GM12878 (cell line): ENCODE data around the gene WBP2NL. TPM values are rescaled to one million over a fixed set of nuclear protein-coding genes. Genes with fewer than 3 reads are reported as not detected.

Experiments used
- ATAC-seq: fragments of 200-7000 bp; cut with Tn5 transposase; 3 replicates; pipeline ENCODE4 v1.9.1; 2020; ENCODE audit warnings: mild to moderate bottlenecking, moderate library complexity
- BruUV-seq: library from RNA; stranded (reverse); fragments of 400-500 nt; replicated peaks from 2 replicates; lab custom pipeline; 2021; lab: Mats Ljungman, UMichigan
- CTCF ChIA-PET: fragments of 300-600 bp; sonication (Branson Sonifier 250); formaldehyde crosslinking; extraction: SDS; loops from one replicate; lab custom pipeline; 2021; ENCODE audit warnings: inconsistent platforms; lab: Yijun Ruan, JAX
- POLR2A ChIA-PET: fragments of 350-600 bp; formaldehyde crosslinking; extraction: SDS; loops from one replicate; lab custom pipeline; 2021; ENCODE audit warnings: inconsistent platforms; lab: Charles Lee
- RAD21 ChIA-PET: fragments of 300-600 bp; sonication (Branson Sonifier 250); formaldehyde crosslinking; loops from one replicate; lab custom pipeline; 2023; ENCODE audit warnings: antibody characterized with exemption; ENCODE audit not compliant: unreplicated experiment; lab: Charles Lee
- SMC1A ChIA-PET: fragments of 300-600 bp; sonication (Branson Sonifier 250); formaldehyde crosslinking; loops from one replicate; lab custom pipeline; 2023; ENCODE audit not compliant: unreplicated experiment, uncharacterized antibody; lab: Charles Lee
- DNase-seq: peaks from one replicate; pipeline ENCODE4 v3.0.0-alpha.2; 2011; ENCODE audit warnings: low read depth, low spot score
- FAIRE-seq: peaks from 3 replicates; lab custom pipeline; 2011; peaks lifted over from hg19 to GRCh38; lab: Jason Lieb, UNC
- H2AFZ ChIP-seq: 2 replicates; pipeline ENCODE4 v1.6.0; 2011; ENCODE audit warnings: low read depth, low read length, control low read depth; ENCODE audit not compliant: control insufficient read depth
- H3K27ac ChIP-seq: 2 replicates; pipeline ENCODE4 v1.5.1; 2011; ENCODE audit warnings: control low read depth; ENCODE audit not compliant: control insufficient read depth, insufficient read depth
- H3K27me3 ChIP-seq, 2 experiments: replicated peaks in 1 of 2; 2 replicates each; pipeline versions ENCODE4 v1.6.0 to v1.6.1; 2011; ENCODE audit warnings: low read length in 1 of 2; ENCODE audit not compliant: control insufficient read depth in 2 of 2, insufficient read depth in 2 of 2
- H3K36me3 ChIP-seq, 2 experiments: 2 replicates each; pipeline ENCODE4 v1.5.1; 2011; ENCODE audit warnings: low read length in 1 of 2; ENCODE audit not compliant: control insufficient read depth in 2 of 2, insufficient read depth in 2 of 2
- H3K4me1 ChIP-seq: 2 replicates; pipeline ENCODE4 v1.6.1; 2011; ENCODE audit warnings: mild to moderate bottlenecking, low read length, moderate library complexity, mixed read lengths; ENCODE audit not compliant: control insufficient read depth, insufficient read depth
- H3K4me2 ChIP-seq: 2 replicates; pipeline ENCODE4 v1.6.0; 2011; ENCODE audit warnings: control low read depth; ENCODE audit not compliant: control insufficient read depth, insufficient read depth
- H3K4me3 ChIP-seq: fragments of 200-600 bp; sonication (generic); 2 replicates; pipeline ENCODE4 v1.5.1; 2016
- H3K79me2 ChIP-seq: 2 replicates; pipeline ENCODE4 v1.6.0; 2011; ENCODE audit warnings: low read length; ENCODE audit not compliant: control insufficient read depth, insufficient read depth
- H3K9ac ChIP-seq: 2 replicates; pipeline ENCODE4 v1.8.0; 2011; ENCODE audit warnings: low read length, control low read depth, mixed read lengths; ENCODE audit not compliant: control insufficient read depth, insufficient read depth
- H3K9me3 ChIP-seq: replicated peaks from 3 replicates; pipeline ENCODE4 v1.5.1; 2011; ENCODE audit warnings: mild to moderate bottlenecking, low read length; ENCODE audit not compliant: control insufficient read depth, insufficient read depth
- H4K20me1 ChIP-seq: 2 replicates; pipeline ENCODE4 v1.6.0; 2011; ENCODE audit not compliant: control insufficient read depth, insufficient read depth
- BMI1 ChIP-seq: fragments of 450-650 bp; IDR thresholded peaks from 2 replicates; pipeline ENCODE4 v1.6.1; 2016; ENCODE audit warnings: mild to moderate bottlenecking, moderate library complexity, borderline replicate concordance
- CEBPZ ChIP-seq: fragments of 150-350 bp; IDR thresholded peaks from 2 replicates; pipeline ENCODE4 v1.6.1; 2016; ENCODE audit warnings: low read depth, low read length
- IKZF1 ChIP-seq: fragments of 450-650 bp; conservative IDR thresholded peaks from 2 replicates; pipeline ENCODE4 v1.6.1; 2017; ENCODE audit warnings: antibody characterized with exemption, mild to moderate bottlenecking
- KAT2A ChIP-seq: conservative IDR thresholded peaks from 2 replicates; pipeline ENCODE4 v1.6.1; 2011; ENCODE audit warnings: low read depth, low read length; ENCODE audit not compliant: control insufficient read depth
- RAD21 ChIP-seq: IDR thresholded peaks from 2 replicates; pipeline ENCODE4 v1.6.1; 2011; ENCODE audit warnings: mild to moderate bottlenecking, low read depth, low read length, moderate library complexity; ENCODE audit not compliant: insufficient read depth
- RAD51 ChIP-seq: fragments of 450-650 bp; IDR thresholded peaks from 2 replicates; pipeline ENCODE4 v1.6.1; 2016; ENCODE audit warnings: moderate library complexity, mild to moderate bottlenecking, inconsistent platforms
- WGBS: methylation state at CpG from one replicate; pipeline ENCODE4 v1.1.6; 2016; ENCODE audit warnings: low lambda C conversion rate; ENCODE audit not compliant: insufficient replicate concordance, insufficient coverage; ENCODE audit errors: missing lambda C conversion rate; 5-methylcytosine and 5-hydroxymethylcytosine counted together
- in situ Hi-C: fragments of 300-500 bp; cut with MboI; formaldehyde crosslinking; loops from 9 replicates; pipeline ENCODE4 v1.14.3; 2018; ENCODE audit warnings: mixed read lengths
- intact Hi-C: fragments of 100-400 bp; cut with micrococcal nuclease; formaldehyde crosslinking; loops from one replicate; pipeline ENCODE4 v1.14.2; 2022; ENCODE audit not compliant: unreplicated experiment
- polyA plus RNA-seq, 11 experiments: library from polyadenylated mRNA; depleted of rRNA in 4 of 11; unstranded in 6 of 11; stranded (reverse) in 5 of 11; fragments of >200 nt; fragmentation: Nextera tagmentation in 4 of 11; fragmentation: Illumina TruSeq in 1 of 11; extraction: Ambion mirVana in 4 of 11; extraction: Trizol in 1 of 11; gene quantifications; 1 replicate in 1 of 11; 2 replicates in 10 of 11; pipeline versions ENCODE4 v1.2.1 to v1.2.3, GENCODE V29; 2011 to 2016; ENCODE audit warnings: inconsistent platforms in 2 of 11, missing spikeins in 2 of 11, low read depth in 1 of 11
- total RNA-seq, 4 experiments: library from RNA; depleted of rRNA in 3 of 4; stranded (reverse); fragments of >200 nt in 3 of 4; fragmentation: Illumina TruSeq in 1 of 4; extraction: Trizol in 1 of 4; gene quantifications; 2 replicates each; pipeline versions ENCODE4 v1.2.1 to v1.2.3, GENCODE V29; 2013 to 2021

The WBP2NL gene
- total and polyA plus RNA-seq, 10 of the 15 experiments (the other 5 are each of a cell fraction or from before 2014, with no cell fraction given) = 0.46 to 1.9 (median 1.3) TPM

GRCh38 chr22:42064629-42065028 is 66.0 kb downstream of the WBP2NL start:
- Histone ChIP-seq H3K27me3 (no peaks in the 10 kb centered on the region), H3K36me3 (peaks cover 14 to 28% of the 10 kb centered on the region in 2 experiments), H4K20me1 (peaks cover 2% of the 10 kb centered on the region; the same call in 1 of the 2 replicates), H3K79me2 (peaks cover 2% of the 10 kb centered on the region), H3K27ac (no peak overlapping the region), H3K4me1 (peaks cover 3% of the 10 kb centered on the region), H3K9ac (no peak overlapping the region), H3K4me3 (no peak overlapping the region), H3K4me2 (no peak overlapping the region), H3K9me3 (peaks cover 1% of the 10 kb centered on the region; the same call in 1 of the 3 replicates), H2AFZ (no peak overlapping the region)
- ATAC-seq (no peak), FAIRE-seq (no peak), DNase-seq (no peak)
- 38% methylated on average over 1 of the region's 1 CpG for WGBS
- ChIA-PET RAD21 (no interaction called here), CTCF (interaction anchor here (0.8 kb wide), 1 partner anchor 397 kb away, joined by 3 read pairs; no protein-coding TSS in a partner anchor), POLR2A (interaction anchor here (0.5 kb wide), 1 partner anchor 66 kb away, joined by 3 read pairs; the partner anchor contains the start of gene WBP2NL), SMC1A (no interaction called here)
- no TSS peak for BruUV-seq
- in situ Hi-C loops = no loop called here
- no peak for TF ChIP-seq IKZF1
- TF ChIP-seq KAT2A = no peak
- TF ChIP-seq RAD21 = no peak
- no peak for TF ChIP-seq RAD51
- no peak for TF ChIP-seq BMI1
- TF ChIP-seq CEBPZ = no peak
- intact Hi-C loops = no loop called here
